K562 (cell line): ENCODE data around the gene EMC1. TPM values are rescaled to one million over a fixed set of nuclear protein-coding genes. Genes with fewer than 3 reads are reported as not detected.

Experiments
- ATAC-seq: fragments of 200-7000 bp; cut with Tn5 transposase; 3 replicates; pipeline ENCODE4 v1.9.1; 2020; ENCODE audit warnings: moderate library complexity
- BruUV-seq: library from RNA; stranded (reverse); fragments of 400-500 nt; replicated peaks from 2 replicates; lab custom pipeline; 2021; lab: Mats Ljungman, UMichigan
- CTCF ChIA-PET: fragments of 300-600 bp; formaldehyde crosslinking; extraction: SDS; loops from one replicate; lab custom pipeline; 2021; ENCODE audit warnings: low intra/inter-chr PET ratio; lab: Yijun Ruan, JAX
- POLR2A ChIA-PET: fragments of 300-600, 350-650 bp; sonication (Branson Sonifier 250); formaldehyde crosslinking; extraction: SDS; loops from one replicate; lab custom pipeline; 2021; ENCODE audit warnings: antibody characterized with exemption, inconsistent platforms; lab: Yijun Ruan, JAX
- DNase-seq, 4 experiments: peaks; one replicate each; pipeline versions ENCODE4 v3.0.0 to v3.0.0-alpha.2; 2011 to 2018; ENCODE audit warnings: low spot score in 3 of 4, mixed read lengths in 3 of 4; ENCODE audit errors: extremely low read depth in 1 of 4
- FAIRE-seq: peaks from 2 replicates; lab custom pipeline; 2011; peaks lifted over from hg19 to GRCh38; lab: Jason Lieb, UNC
- H2AFZ ChIP-seq: 2 replicates; pipeline ENCODE4 v1.6.0; 2011; ENCODE audit warnings: low read depth, low read length, control low read depth, inconsistent platforms
- H3K27ac ChIP-seq: fragments of 200-600 bp; 3 replicates; pipeline ENCODE4 v1.8.0; 2011; ENCODE audit warnings: low read depth, mild to moderate bottlenecking, control low read depth, inconsistent platforms, low read length, moderate library complexity, mixed read lengths; ENCODE audit errors: extremely low read depth
- H3K27me3 ChIP-seq, 2 experiments: fragments of 300-600 bp in 1 of 2; 2 replicates in 1 of 2; 3 replicates in 1 of 2; pipeline versions ENCODE4 v1.6.0 to v1.8.0; 2011; ENCODE audit warnings: inconsistent platforms in 2 of 2, low read length in 2 of 2, mild to moderate bottlenecking in 1 of 2, mixed read lengths in 1 of 2, moderate library complexity in 1 of 2; ENCODE audit not compliant: control insufficient read depth in 2 of 2, insufficient read depth in 2 of 2
- H3K36me3 ChIP-seq: fragments of 300-600 bp; 3 replicates; pipeline ENCODE4 v1.8.0; 2011; ENCODE audit warnings: mild to moderate bottlenecking, low read length, inconsistent platforms; ENCODE audit not compliant: control insufficient read depth, insufficient read depth
- H3K4me1 ChIP-seq, 2 experiments: fragments of 200-600 bp in 1 of 2; replicated peaks in 1 of 2; 2 replicates in 1 of 2; 3 replicates in 1 of 2; pipeline versions ENCODE4 v1.5.1 to v1.8.0; 2011; ENCODE audit warnings: inconsistent platforms in 2 of 2, low read length in 2 of 2, mild to moderate bottlenecking in 1 of 2, mixed read lengths in 1 of 2, moderate library complexity in 1 of 2; ENCODE audit not compliant: control insufficient read depth in 2 of 2, insufficient read depth in 2 of 2
- H3K4me2 ChIP-seq: 2 replicates; pipeline ENCODE4 v1.6.1; 2011; ENCODE audit warnings: low read length, control low read depth, inconsistent platforms, mixed read lengths; ENCODE audit not compliant: insufficient read depth
- H3K4me3 ChIP-seq: fragments of 200-600 bp; sonication (generic), shearing (Covaris generic); 2 replicates; pipeline ENCODE4 v1.5.1; 2016; ENCODE audit warnings: control low read depth, inconsistent platforms
- H3K79me2 ChIP-seq: fragments of 200-600 bp; 3 replicates; pipeline ENCODE4 v1.8.0; 2011; ENCODE audit warnings: low read length, inconsistent platforms; ENCODE audit not compliant: control insufficient read depth, insufficient read depth
- H3K9ac ChIP-seq, 2 experiments: 2 replicates each; pipeline versions ENCODE4 v1.6.0 to v1.6.1; 2011; ENCODE audit warnings: low read depth in 2 of 2, low read length in 2 of 2, control low read depth in 1 of 2, inconsistent platforms in 1 of 2, mild to moderate bottlenecking in 1 of 2, mixed read lengths in 1 of 2; ENCODE audit not compliant: insufficient read depth in 1 of 2
- H3K9me1 ChIP-seq: one replicate; pipeline ENCODE4 v1.6.0; 2011; ENCODE audit warnings: inconsistent platforms, mild to moderate bottlenecking, low read length, moderate library complexity; ENCODE audit not compliant: control insufficient read depth, insufficient read depth
- H3K9me3 ChIP-seq: replicated peaks from 2 replicates; pipeline ENCODE4 v1.5.1; 2011; ENCODE audit warnings: low read depth, low read length, inconsistent platforms; ENCODE audit not compliant: control insufficient read depth, insufficient read depth
- H4K20me1 ChIP-seq: replicated peaks from 2 replicates; pipeline ENCODE4 v1.6.1; 2011; ENCODE audit warnings: low read length, inconsistent platforms, mixed read lengths; ENCODE audit not compliant: control insufficient read depth, insufficient read depth
- CBFA2T2 ChIP-seq: fragments of 450-650 bp; conservative IDR thresholded peaks from 2 replicates; pipeline ENCODE4 v1.6.1; 2017; ENCODE audit warnings: mild to moderate bottlenecking
- CREB3 ChIP-seq: fragments of 450-650 bp; conservative IDR thresholded peaks from 2 replicates; pipeline ENCODE4 v1.6.1; 2016; ENCODE audit warnings: missing genetic modification characterization, low read depth, mild to moderate bottlenecking, missing compliant biosample characterization, moderate library complexity
- HDAC1 ChIP-seq, 2 experiments: fragments of 450-650 bp; IDR thresholded peaks; 2 replicates each; pipeline ENCODE4 v1.6.1; 2016 to 2017; ENCODE audit warnings: inconsistent platforms in 1 of 2, mild to moderate bottlenecking in 1 of 2, moderate library complexity in 1 of 2
- MAX ChIP-seq: sonication (generic); formaldehyde crosslinking; IDR thresholded peaks from 2 replicates; pipeline ENCODE4 v1.9.0; 2022; ENCODE audit warnings: mild to moderate bottlenecking, missing genetic modification reagents
- MYBL2 ChIP-seq, 2 experiments: fragments of 450-650 bp in 1 of 2; sonication (generic) in 1 of 2; formaldehyde crosslinking in 1 of 2; IDR thresholded peaks; 2 replicates each; pipeline versions ENCODE4 v1.6.1 to v1.8.1; 2017 to 2022; ENCODE audit warnings: borderline replicate concordance in 1 of 2, inconsistent platforms in 1 of 2, low read depth in 1 of 2, mild to moderate bottlenecking in 1 of 2, missing genetic modification reagents in 1 of 2, moderate library complexity in 1 of 2
- NR1H2 ChIP-seq: sonication (generic); formaldehyde crosslinking; IDR thresholded peaks from 2 replicates; pipeline ENCODE4 v1.4.0; 2020; ENCODE audit warnings: mild to moderate bottlenecking, missing genetic modification reagents
- NUFIP1 ChIP-seq: fragments of 450-650 bp; IDR thresholded peaks from 2 replicates; pipeline ENCODE4 v1.6.1; 2018; ENCODE audit not compliant: partially characterized antibody
- TEAD1 ChIP-seq, 2 experiments: fragments of 450-650 bp in 1 of 2; sonication (generic) in 1 of 2; formaldehyde crosslinking; IDR thresholded peaks; 2 replicates each; pipeline versions ENCODE4 v1.4.0 to v1.8.0; 2020 to 2022; ENCODE audit warnings: mild to moderate bottlenecking in 2 of 2, missing genetic modification reagents in 1 of 2
- USF2 ChIP-seq: sonication (generic); formaldehyde crosslinking; IDR thresholded peaks from 2 replicates; pipeline ENCODE4 v1.5.0; 2020; ENCODE audit warnings: missing genetic modification reagents
- ZNF592 ChIP-seq: fragments of 450-650 bp; IDR thresholded peaks from 2 replicates; pipeline ENCODE4 v1.6.1; 2017; ENCODE audit warnings: antibody characterized with exemption, mild to moderate bottlenecking
- ZNF644 ChIP-seq: fragments of 200-800 bp; sonication (Bioruptor generic); IDR thresholded peaks from 2 replicates; pipeline ENCODE4 v1.6.1; 2016; ENCODE audit warnings: low read depth, missing genetic modification characterization, missing compliant biosample characterization
- ZSCAN32 ChIP-seq: fragments of 450-650 bp; formaldehyde crosslinking; IDR thresholded peaks from 2 replicates; pipeline ENCODE4 v1.4.0; 2020; ENCODE audit warnings: mild to moderate bottlenecking, moderate library complexity
- WGBS: fragments of 100-300 bp; shearing (Covaris generic); methylation state at CpG from one replicate; pipeline ENCODE4 v1.1.6; 2016; ENCODE audit warnings: low coverage, mixed read lengths; ENCODE audit not compliant: insufficient coverage; ENCODE audit errors: missing lambda C conversion rate; 5-methylcytosine and 5-hydroxymethylcytosine counted together
- in situ Hi-C: fragments of 300-500 bp; cut with MboI; formaldehyde crosslinking; loops from 4 replicates; pipeline ENCODE4 v1.15.0; 2018; ENCODE audit warnings: inconsistent platforms, mixed read lengths
- intact Hi-C: fragments of 100-400 bp; cut with micrococcal nuclease; formaldehyde crosslinking; loops from 2 replicates; pipeline ENCODE4 v1.14.2; 2022
- polyA plus RNA-seq, 8 experiments: library from polyadenylated mRNA; depleted of rRNA in 4 of 8; stranded (reverse) in 5 of 8; unstranded in 3 of 8; fragments of >200 nt; fragmentation: Nextera tagmentation in 2 of 8; fragmentation: Illumina TruSeq in 1 of 8; extraction: Ambion mirVana in 2 of 8; extraction: Trizol in 1 of 8; gene quantifications; 2 replicates each; pipeline versions ENCODE4 v1.2.1 to v1.2.3, GENCODE V29; 2011 to 2014; ENCODE audit warnings: inconsistent platforms in 1 of 8, missing spikeins in 1 of 8
- total RNA-seq, 7 experiments: library from RNA; depleted of rRNA in 6 of 7; stranded (reverse); fragments of >200 nt in 6 of 7; fragmentation: Illumina TruSeq in 2 of 7; extraction: Trizol in 2 of 7; gene quantifications; 2 replicates each; pipeline versions ENCODE4 v1.2.1 to v1.2.3, GENCODE V29; 2011 to 2021; ENCODE audit warnings: low replicate concordance in 1 of 7
- TF ChIP-seq, protein P1 (sequence below): fragments of 450-650 bp; IDR thresholded peaks from 2 replicates; pipeline ENCODE4 v1.6.1; 2014; ENCODE audit warnings: low read depth, mild to moderate bottlenecking, moderate library complexity, borderline replicate concordance

The EMC1 gene
- total and polyA plus RNA-seq, 9 of the 15 experiments (the other 6 are each of a cell fraction or from before 2014, with no cell fraction given): 17.8 to 88.2 (median 37.4) TPM

- 10% methylated on average over 2 of the region's 2 CpGs for WGBS
- H4K20me1 ChIP-seq: no peaks in the 10 kb centered on the region
- peaks cover 0 to 9% of the 10 kb centered on the region in 2 experiments; a peak in 3 of 5 replicates for H3K4me1 ChIP-seq
- no peaks in the 10 kb centered on the region for H3K79me2 ChIP-seq
- in situ Hi-C loops: no loop called here
- H3K9ac ChIP-seq: peak overlapping the region in 1 of 2 experiments; percentile 56; a peak in 1 of 4 replicates
- H3K4me2 ChIP-seq: no peak overlapping the region; the same call in 1 of the 2 replicates
- peak overlapping the region; percentile 47; the same call in 1 of the 2 replicates for H2AFZ ChIP-seq
- DNase-seq: peak in 3 of 4 experiments; percentile 33 to 69 (median 47)
- no peaks in the 10 kb centered on the region for H3K9me1 ChIP-seq
- FAIRE-seq: peak; percentile 81
- CTCF ChIA-PET: no interaction called here
- H3K4me3 ChIP-seq: no peak overlapping the region
- no peak overlapping the region for H3K27ac ChIP-seq
- intact Hi-C loops: no loop called here
- POLR2A ChIA-PET: interaction anchor here (0.6 to 1.4 kb wide), 3 partner anchors 12 to 61 kb away, joined by 3 to 4 read pairs (median 3); partner anchors contain the start of gene AKR7A3
- no peaks in the 10 kb centered on the region for H3K9me3 ChIP-seq
- no TSS peak for BruUV-seq
- H3K36me3 ChIP-seq: peaks cover 29% of the 10 kb centered on the region
- peak; percentile 85 for ATAC-seq
- no peaks in the 10 kb centered on the region for H3K27me3 ChIP-seq
- TF ChIP-seq CREB3 (0 out of 2 replicates have a peak, but pooled peaks have one; percentile 26), ZNF592 (0 out of 2 replicates have a peak, but pooled peaks have one; percentile 49), NUFIP1 (no peak), MYBL2 (IDR thresholded peaks at IDR 0.05; ENCODE audit: low read depth) (no peak), MYBL2 (CRISPR knock-in tag; IDR thresholded peaks at IDR 0.05; ENCODE audit: borderline replicate concordance) (no peak), MAX (peak; percentile 83), TEAD1 (CRISPR knock-in tag; IDR thresholded peaks at IDR 0.05) (no peak), USF2 (peak; percentile 87), NR1H2 (no peak), CBFA2T2 (peak; percentile 61), HDAC1 (IDR thresholded peaks at IDR 0.05) (peak in 1 of 2 experiments; percentile 61; a peak in 1 of 4 replicates), ZNF644 (0 out of 2 replicates have a peak, but pooled peaks have one; percentile 29), ZSCAN32 (CRISPR knock-in tag) (no peak)
- TF ChIP-seq, protein P1, sequence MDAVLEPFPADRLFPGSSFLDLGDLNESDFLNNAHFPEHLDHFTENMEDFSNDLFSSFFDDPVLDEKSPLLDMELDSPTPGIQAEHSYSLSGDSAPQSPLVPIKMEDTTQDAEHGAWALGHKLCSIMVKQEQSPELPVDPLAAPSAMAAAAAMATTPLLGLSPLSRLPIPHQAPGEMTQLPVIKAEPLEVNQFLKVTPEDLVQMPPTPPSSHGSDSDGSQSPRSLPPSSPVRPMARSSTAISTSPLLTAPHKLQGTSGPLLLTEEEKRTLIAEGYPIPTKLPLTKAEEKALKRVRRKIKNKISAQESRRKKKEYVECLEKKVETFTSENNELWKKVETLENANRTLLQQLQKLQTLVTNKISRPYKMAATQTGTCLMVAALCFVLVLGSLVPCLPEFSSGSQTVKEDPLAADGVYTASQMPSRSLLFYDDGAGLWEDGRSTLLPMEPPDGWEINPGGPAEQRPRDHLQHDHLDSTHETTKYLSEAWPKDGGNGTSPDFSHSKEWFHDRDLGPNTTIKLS: peak; percentile 48; the same call in 1 of the 2 replicates
Measured at GRCh38 chr1:19300211-19300610, 48.9 kb upstream of the EMC1 start.
